Nephron progenitor cell (in vitro differentiated cells): Measurements from ENCODE around the gene WNT2B.

Experiments
- DNase-seq: peaks from one replicate; pipeline ENCODE4 v3.0.0; 2021
- H3K27ac Mint-ChIP-seq: 2 replicates; pipeline ENCODE4 v1.8.0; 2021; ENCODE audit warnings: mild to moderate bottlenecking, moderate library complexity, mixed read lengths
- H3K27me3 Mint-ChIP-seq: 2 replicates; pipeline ENCODE4 v1.8.0; 2021; ENCODE audit warnings: mild to moderate bottlenecking, low read depth, mixed read lengths; ENCODE audit not compliant: poor library complexity
- H3K36me3 Mint-ChIP-seq: 2 replicates; pipeline ENCODE4 v1.8.0; 2021; ENCODE audit warnings: low read depth, mixed read lengths
- H3K4me1 Mint-ChIP-seq: 2 replicates; pipeline ENCODE4 v1.8.0; 2021; ENCODE audit warnings: mixed read lengths
- H3K4me3 Mint-ChIP-seq: 2 replicates; pipeline ENCODE4 v1.8.0; 2021; ENCODE audit warnings: mild to moderate bottlenecking, moderate library complexity, mixed read lengths
- H3K9me3 Mint-ChIP-seq: 2 replicates; pipeline ENCODE4 v1.8.0; 2021; ENCODE audit warnings: mild to moderate bottlenecking, moderate library complexity, mixed read lengths
- CTCF ChIP-seq: fragments of 200-600 bp; sonication (generic); IDR thresholded peaks from 2 replicates; pipeline ENCODE4 v1.5.0; 2021; ENCODE audit warnings: antibody characterized with exemption

WNT2B gene

GRCh38 chr1:112522621-112523020 lies 13.9 kb downstream of the WNT2B start:
- H3K4me1 Mint-ChIP-seq, result peaks cover 24% of the 10 kb centered on the region
- no peak for TF ChIP-seq CTCF
- H3K27me3 Mint-ChIP-seq, result no peaks in the 10 kb centered on the region
- no peak overlapping the region for H3K4me3 Mint-ChIP-seq
- peaks cover 15% of the 10 kb centered on the region for H3K36me3 Mint-ChIP-seq
- no peaks in the 10 kb centered on the region for H3K9me3 Mint-ChIP-seq
- DNase-seq, result no peak
- H3K27ac Mint-ChIP-seq, result no peak overlapping the region

GRCh38 chr1:112524251-112524650 lies 15.5 kb downstream of the WNT2B start:
- H3K4me1 Mint-ChIP-seq, result peaks cover 30% of the 10 kb centered on the region
- H3K27me3 Mint-ChIP-seq, result no peaks in the 10 kb centered on the region
- no peak for TF ChIP-seq CTCF
- H3K4me3 Mint-ChIP-seq, result no peak overlapping the region
- DNase-seq, result no peak
- no peak overlapping the region for H3K27ac Mint-ChIP-seq
- H3K36me3 Mint-ChIP-seq, result peaks cover 21% of the 10 kb centered on the region
- H3K9me3 Mint-ChIP-seq, result no peaks in the 10 kb centered on the region

GRCh38 chr1:112524986-112525385 lies 16.2 kb downstream of the WNT2B start:
- no peaks in the 10 kb centered on the region for H3K27me3 Mint-ChIP-seq
- H3K27ac Mint-ChIP-seq, result no peak overlapping the region
- H3K4me1 Mint-ChIP-seq, result peaks cover 30% of the 10 kb centered on the region
- H3K9me3 Mint-ChIP-seq, result no peaks in the 10 kb centered on the region
- DNase-seq, result no peak
- no peak overlapping the region for H3K4me3 Mint-ChIP-seq
- no peak for TF ChIP-seq CTCF
- peaks cover 21% of the 10 kb centered on the region for H3K36me3 Mint-ChIP-seq

- Mint-ChIP-seq H3K27me3 (no peaks in the 10 kb centered on the region), H3K4me1 (peaks cover 28% of the 10 kb centered on the region), H3K36me3 (peaks cover 23% of the 10 kb centered on the region), H3K9me3 (no peaks in the 10 kb centered on the region), H3K27ac (no peak overlapping the region), H3K4me3 (no peak overlapping the region)
- no peak for DNase-seq
- TF ChIP-seq CTCF, result no peak
Measured at GRCh38 chr1:112527266-112528010, 18.7 kb downstream of the WNT2B start.

GRCh38 chr1:112528076-112528475 lies 19.3 kb downstream of the WNT2B start:
- H3K4me1 Mint-ChIP-seq, result peaks cover 25% of the 10 kb centered on the region
- H3K36me3 Mint-ChIP-seq, result peaks cover 29% of the 10 kb centered on the region
- no peak overlapping the region for H3K4me3 Mint-ChIP-seq
- H3K27ac Mint-ChIP-seq, result no peak overlapping the region
- no peaks in the 10 kb centered on the region for H3K27me3 Mint-ChIP-seq
- TF ChIP-seq CTCF, result no peak
- no peak for DNase-seq
- H3K9me3 Mint-ChIP-seq, result no peaks in the 10 kb centered on the region

GRCh38 chr1:112529301-112529700 lies 20.5 kb downstream of the WNT2B start:
- Mint-ChIP-seq H3K27ac (no peak overlapping the region), H3K4me3 (no peak overlapping the region), H3K4me1 (peaks cover 19% of the 10 kb centered on the region), H3K36me3 (peaks cover 38% of the 10 kb centered on the region), H3K27me3 (no peaks in the 10 kb centered on the region), H3K9me3 (no peaks in the 10 kb centered on the region)
- DNase-seq, result no peak
- no peak for TF ChIP-seq CTCF
